ENCODE data around the gene ABO. TPM values are rescaled to one million over a fixed set of nuclear protein-coding genes. Genes with fewer than 3 reads are reported as not detected.

Gene ABO
- total and polyA plus RNA-seq, 7 donors = 0.03 to 0.86 (median 0.51) TPM

- Histone ChIP-seq H3K27me3 (ENCODE audit: insufficient read depth in 3 of 3, low read length in 2 of 3) (peaks cover 0 to 29% (median 5%) of the 10 kb centered on the region in 3 donors), H3K4me3 (no peak overlapping the region), H3K27ac (no peak overlapping the region), H3K4me1 (no peaks in the 10 kb centered on the region), H3K9me3 (no peaks in the 10 kb centered on the region), H3K36me3 (ENCODE audit: insufficient read depth in 1 of 2, low read depth in 1 of 2) (no peaks in the 10 kb centered on the region)
- TF ChIP-seq, protein P1, sequence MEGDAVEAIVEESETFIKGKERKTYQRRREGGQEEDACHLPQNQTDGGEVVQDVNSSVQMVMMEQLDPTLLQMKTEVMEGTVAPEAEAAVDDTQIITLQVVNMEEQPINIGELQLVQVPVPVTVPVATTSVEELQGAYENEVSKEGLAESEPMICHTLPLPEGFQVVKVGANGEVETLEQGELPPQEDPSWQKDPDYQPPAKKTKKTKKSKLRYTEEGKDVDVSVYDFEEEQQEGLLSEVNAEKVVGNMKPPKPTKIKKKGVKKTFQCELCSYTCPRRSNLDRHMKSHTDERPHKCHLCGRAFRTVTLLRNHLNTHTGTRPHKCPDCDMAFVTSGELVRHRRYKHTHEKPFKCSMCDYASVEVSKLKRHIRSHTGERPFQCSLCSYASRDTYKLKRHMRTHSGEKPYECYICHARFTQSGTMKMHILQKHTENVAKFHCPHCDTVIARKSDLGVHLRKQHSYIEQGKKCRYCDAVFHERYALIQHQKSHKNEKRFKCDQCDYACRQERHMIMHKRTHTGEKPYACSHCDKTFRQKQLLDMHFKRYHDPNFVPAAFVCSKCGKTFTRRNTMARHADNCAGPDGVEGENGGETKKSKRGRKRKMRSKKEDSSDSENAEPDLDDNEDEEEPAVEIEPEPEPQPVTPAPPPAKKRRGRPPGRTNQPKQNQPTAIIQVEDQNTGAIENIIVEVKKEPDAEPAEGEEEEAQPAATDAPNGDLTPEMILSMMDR (IDR thresholded peaks at IDR 0.05) = no peak
- ATAC-seq = no peak
- 81 to 89% (median 86%) methylated on average over 10 of the region's 10 CpGs for WGBS, 3 donors
- intact Hi-C loops (cut with DNase I) = no loop called here
- no peak for DNase-seq
These were observed 11.4 kb downstream of the ABO start for GRCh38 chr9:133263557-133263956.

- Histone ChIP-seq H3K27me3 (ENCODE audit: insufficient read depth in 3 of 3, low read length in 2 of 3) (peaks cover 0 to 26% (median 5%) of the 10 kb centered on the region in 3 donors), H3K36me3 (ENCODE audit: insufficient read depth in 1 of 2, low read depth in 1 of 2) (no peaks in the 10 kb centered on the region), H3K4me3 (no peak overlapping the region), H3K4me1 (no peaks in the 10 kb centered on the region), H3K27ac (no peak overlapping the region), H3K9me3 (no peaks in the 10 kb centered on the region)
- TF ChIP-seq, protein P1 (IDR thresholded peaks at IDR 0.05) = no peak
- WGBS, 3 donors = 69 to 74% (median 70%) methylated on average over 11 of the region's 11 CpGs
- intact Hi-C loops (cut with DNase I) = no loop called here
- no peak for DNase-seq
- ATAC-seq = no peak
These were observed 12.8 kb downstream of the ABO start for GRCh38 chr9:133262226-133262625.

DNA sequence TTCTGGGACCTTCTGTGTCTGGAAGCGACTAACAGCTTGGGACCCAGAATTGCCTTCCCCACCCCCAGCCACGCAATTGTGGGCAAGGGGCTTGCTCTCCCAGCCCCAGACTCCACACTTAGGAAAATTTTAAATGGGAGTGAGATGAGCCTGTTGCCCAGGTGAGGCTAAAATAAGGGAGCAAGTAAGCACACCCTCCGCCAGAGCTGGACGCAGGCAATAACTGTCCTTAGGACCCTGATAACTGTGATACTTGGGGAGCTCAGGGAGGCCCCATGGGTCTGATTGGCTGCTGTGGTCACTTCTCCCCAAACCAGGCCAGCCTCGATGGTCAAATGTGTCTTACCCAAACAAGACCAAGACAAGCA is 13.3 kb downstream of the ABO start:
- H3K4me1 ChIP-seq = no peaks in the 10 kb centered on the region
- intact Hi-C loops (cut with DNase I) = no loop called here
- no peaks in the 10 kb centered on the region for H3K9me3 ChIP-seq
- H3K36me3 ChIP-seq (ENCODE audit: insufficient read depth in 1 of 2, low read depth in 1 of 2) = no peaks in the 10 kb centered on the region
- ATAC-seq = no peak
- TF ChIP-seq, protein P1 (IDR thresholded peaks at IDR 0.05) = no peak
- no peak for DNase-seq
- H3K27me3 ChIP-seq (ENCODE audit: insufficient read depth in 3 of 3, low read length in 2 of 3) = peaks cover 0 to 29% (median 5%) of the 10 kb centered on the region in 3 donors
- H3K4me3 ChIP-seq = no peak overlapping the region
- no peak overlapping the region for H3K27ac ChIP-seq
- 73 to 82% (median 77%) methylated on average over 5 of the region's 5 CpGs for WGBS, 3 donors

DNA sequence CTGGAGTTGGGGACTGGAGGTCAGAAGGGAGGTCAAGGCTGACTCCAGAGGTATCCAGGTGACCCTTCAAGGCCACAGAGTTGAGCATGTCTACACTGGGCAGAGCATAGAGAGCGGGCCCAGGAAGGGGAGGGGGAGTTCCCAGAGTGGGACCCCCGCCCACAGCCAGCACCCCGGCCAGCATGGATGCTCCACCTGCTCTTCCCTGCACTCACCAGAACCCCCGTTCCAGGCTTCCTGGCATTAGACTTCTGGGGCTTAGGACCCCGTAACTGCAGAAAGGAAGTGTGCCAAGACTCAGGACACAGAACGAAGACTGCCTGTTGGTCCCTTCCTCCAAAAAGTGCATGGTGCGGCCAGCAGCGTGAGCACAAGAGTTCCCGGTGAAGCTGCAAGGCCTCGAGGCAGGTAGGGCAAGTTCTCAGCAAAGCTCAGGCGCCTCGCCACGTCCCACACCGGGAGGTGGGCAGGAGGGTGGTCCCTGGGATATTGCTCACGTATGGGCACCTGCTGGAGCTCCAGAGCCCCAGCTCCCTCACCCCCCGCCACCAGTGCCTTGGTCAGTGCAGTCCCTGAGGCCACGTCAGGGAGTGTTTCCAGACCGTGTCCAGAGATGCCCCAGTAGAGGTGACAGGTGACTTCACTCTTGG is 13.8 kb downstream of the ABO start:
- Histone ChIP-seq H3K9me3 (no peaks in the 10 kb centered on the region), H3K27me3 (ENCODE audit: insufficient read depth in 3 of 3, low read length in 2 of 3) (peaks cover 0 to 34% (median 5%) of the 10 kb centered on the region in 3 donors), H3K36me3 (ENCODE audit: insufficient read depth in 1 of 2, low read depth in 1 of 2) (no peaks in the 10 kb centered on the region), H3K27ac (no peak overlapping the region), H3K4me3 (no peak overlapping the region), H3K4me1 (no peaks in the 10 kb centered on the region)
- intact Hi-C loops (cut with DNase I) = no loop called here
- WGBS, 3 donors = 73 to 77% (median 76%) methylated on average over 18 of the region's 18 CpGs
- DNase-seq (no peak), ATAC-seq (no peak)
- TF ChIP-seq, protein P1 (IDR thresholded peaks at IDR 0.05) = no peak
